ENCODE results near the gene B4GALT7. TPM values are rescaled to one million over a fixed set of nuclear protein-coding genes. Genes with fewer than 3 reads are reported as not detected.

The B4GALT7 gene
- total RNA-seq, 1 donor from 2014 or later = 11.6 TPM

DNA sequence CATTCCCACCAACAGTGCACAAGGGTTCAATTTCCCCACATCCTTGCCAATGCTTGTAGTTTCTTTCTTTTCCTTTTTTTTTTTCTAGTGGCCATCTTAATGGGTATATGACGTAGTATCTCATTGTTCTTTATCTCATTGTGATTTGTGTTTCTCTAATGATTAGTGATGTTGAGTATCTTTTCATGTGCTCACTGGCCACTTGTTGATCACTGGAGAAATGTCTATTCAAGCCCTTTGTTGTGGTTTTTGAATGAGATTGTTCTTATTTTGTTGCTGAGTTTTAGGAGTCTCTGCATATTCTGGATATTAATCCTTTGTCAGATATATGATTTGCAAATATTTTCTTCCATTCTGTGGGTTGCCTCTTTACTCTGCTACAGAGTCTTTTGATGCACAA lies 9.5 kb upstream of the B4GALT7 start:
- Histone ChIP-seq H3K27me3 (peaks cover 61% of the 10 kb centered on the region), H3K36me3 (no peaks in the 10 kb centered on the region), H3K9ac (no peak overlapping the region), H3F3A (ENCODE audit: low read depth) (no peaks in the 10 kb centered on the region), H3K4me1 (no peaks in the 10 kb centered on the region), H3K9me3 (ENCODE audit: low read depth) (no peaks in the 10 kb centered on the region), H2AFZ (replicated peaks) (no peak overlapping the region), H3K4me2 (no peak overlapping the region), H3K4me3 (no peak overlapping the region), H3K27ac (no peak overlapping the region), H3K79me2 (ENCODE audit: low read depth) (peaks cover 11% of the 10 kb centered on the region), H4K20me1 (ENCODE audit: low read depth) (no peaks in the 10 kb centered on the region)
- Mint-ChIP-seq H3K4me3 (no peak overlapping the region), H3K27me3 (ENCODE audit: insufficient read depth, low read depth) (peaks cover 21% of the 10 kb centered on the region), H3K36me3 (peaks cover 9% of the 10 kb centered on the region), H3K27ac (no peak overlapping the region), H3K4me1 (peaks cover 14% of the 10 kb centered on the region), H3K9me3 (no peaks in the 10 kb centered on the region)
- TF ChIP-seq, protein P1, sequence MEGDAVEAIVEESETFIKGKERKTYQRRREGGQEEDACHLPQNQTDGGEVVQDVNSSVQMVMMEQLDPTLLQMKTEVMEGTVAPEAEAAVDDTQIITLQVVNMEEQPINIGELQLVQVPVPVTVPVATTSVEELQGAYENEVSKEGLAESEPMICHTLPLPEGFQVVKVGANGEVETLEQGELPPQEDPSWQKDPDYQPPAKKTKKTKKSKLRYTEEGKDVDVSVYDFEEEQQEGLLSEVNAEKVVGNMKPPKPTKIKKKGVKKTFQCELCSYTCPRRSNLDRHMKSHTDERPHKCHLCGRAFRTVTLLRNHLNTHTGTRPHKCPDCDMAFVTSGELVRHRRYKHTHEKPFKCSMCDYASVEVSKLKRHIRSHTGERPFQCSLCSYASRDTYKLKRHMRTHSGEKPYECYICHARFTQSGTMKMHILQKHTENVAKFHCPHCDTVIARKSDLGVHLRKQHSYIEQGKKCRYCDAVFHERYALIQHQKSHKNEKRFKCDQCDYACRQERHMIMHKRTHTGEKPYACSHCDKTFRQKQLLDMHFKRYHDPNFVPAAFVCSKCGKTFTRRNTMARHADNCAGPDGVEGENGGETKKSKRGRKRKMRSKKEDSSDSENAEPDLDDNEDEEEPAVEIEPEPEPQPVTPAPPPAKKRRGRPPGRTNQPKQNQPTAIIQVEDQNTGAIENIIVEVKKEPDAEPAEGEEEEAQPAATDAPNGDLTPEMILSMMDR (IDR thresholded peaks at IDR 0.05) = no peak
- TF ChIP-seq EZH2phosphoT487 (IDR thresholded peaks at IDR 0.05) (no peak), EZH2 (IDR thresholded peaks at IDR 0.05) (no peak)
- DNase-seq (ENCODE audit: low spot score) = no peak

DNA sequence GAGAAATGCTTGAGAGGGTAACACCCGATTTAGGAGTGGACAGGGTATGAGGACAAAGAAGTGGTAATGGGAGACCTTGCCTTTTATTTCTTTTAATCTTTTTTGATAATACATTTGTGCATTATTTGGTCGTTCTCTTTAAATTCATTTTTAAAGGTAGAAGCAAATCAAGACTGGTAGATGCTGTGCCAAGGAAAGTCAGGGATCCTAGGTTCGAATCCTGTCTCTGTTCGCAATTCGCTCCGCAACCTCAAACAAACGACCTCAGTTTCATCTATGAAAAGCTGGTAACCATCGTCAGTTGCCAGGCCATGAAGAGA lies 8.3 kb upstream of the B4GALT7 start:
- H3F3A ChIP-seq (ENCODE audit: low read depth) = no peaks in the 10 kb centered on the region
- H3K9me3 ChIP-seq (ENCODE audit: low read depth) = no peaks in the 10 kb centered on the region
- peak overlapping the region; percentile 84 for H2AFZ ChIP-seq (replicated peaks)
- Mint-ChIP-seq H3K36me3 (peaks cover 18% of the 10 kb centered on the region), H3K9me3 (no peaks in the 10 kb centered on the region), H3K27me3 (ENCODE audit: insufficient read depth, low read depth) (peaks cover 18% of the 10 kb centered on the region), H3K27ac (no peak overlapping the region), H3K4me1 (peaks cover 16% of the 10 kb centered on the region), H3K4me3 (peak overlapping the region; percentile 99)
- H3K4me2 ChIP-seq = peak overlapping the region; percentile 95
- H3K4me1 ChIP-seq = no peaks in the 10 kb centered on the region
- no peak overlapping the region for H3K27ac ChIP-seq
- H3K79me2 ChIP-seq (ENCODE audit: low read depth) = peaks cover 11% of the 10 kb centered on the region
- no peaks in the 10 kb centered on the region for H4K20me1 ChIP-seq (ENCODE audit: low read depth)
- peaks cover 50% of the 10 kb centered on the region for H3K27me3 ChIP-seq
- no peak for DNase-seq (ENCODE audit: low spot score)
- no peak for TF ChIP-seq EZH2 (IDR thresholded peaks at IDR 0.05)
- no peak for TF ChIP-seq EZH2phosphoT487 (IDR thresholded peaks at IDR 0.05)
- TF ChIP-seq, protein P1 (IDR thresholded peaks at IDR 0.05) = no peak
- no peak overlapping the region for H3K9ac ChIP-seq
- H3K36me3 ChIP-seq = no peaks in the 10 kb centered on the region
- peak overlapping the region; percentile 86 for H3K4me3 ChIP-seq

DNA sequence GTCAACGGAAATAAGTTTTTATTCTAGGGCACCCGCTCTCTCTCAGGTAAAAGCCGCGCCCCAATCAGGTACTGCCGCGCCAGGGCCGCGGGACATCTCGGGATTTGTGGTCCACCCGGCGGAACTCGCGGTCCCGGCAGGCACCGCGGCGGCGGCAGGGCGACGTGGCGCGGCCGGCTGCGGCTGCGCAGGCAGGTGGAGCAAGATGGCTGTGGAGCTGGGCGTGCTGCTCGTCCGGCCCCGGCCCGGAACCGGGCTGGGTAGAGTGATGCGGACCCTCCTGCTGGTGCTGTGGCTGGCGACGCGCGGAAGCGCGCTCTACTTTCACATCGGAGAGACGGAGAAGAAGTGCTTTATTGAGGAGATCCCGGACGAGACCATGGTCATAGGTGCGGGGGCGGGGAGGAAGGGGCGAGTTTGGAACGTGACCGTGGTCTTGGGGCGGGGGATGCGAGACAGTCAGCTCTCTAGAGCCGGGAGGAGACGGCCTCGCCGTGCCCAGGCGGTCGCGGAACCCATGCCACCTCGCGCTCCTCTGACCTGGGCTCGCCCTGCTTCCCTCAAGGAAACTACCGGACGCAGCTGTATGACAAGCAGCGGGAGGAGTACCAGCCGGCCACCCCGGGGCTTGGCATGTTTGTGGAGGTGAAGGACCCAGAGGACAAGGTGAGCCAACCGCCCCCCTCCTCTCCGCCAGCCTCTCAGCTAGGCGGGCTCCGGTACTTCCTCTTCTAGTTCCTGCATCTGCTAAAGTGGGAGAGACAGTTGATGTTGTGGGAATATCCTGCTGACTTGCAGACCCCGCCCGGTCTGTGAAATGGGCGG lies 7.7 kb upstream of the B4GALT7 start, which contains the start of gene TMED9:
Gene TMED9, plus strand, starts transcription at position 194 of the 825 bp plus-strand sequence. Its CDS starts 12 bp downstream, at position 206.
- peak; percentile 90 for DNase-seq (ENCODE audit: low spot score)
- no peaks in the 10 kb centered on the region for H3K4me1 ChIP-seq
- H3K27me3 ChIP-seq = peaks cover 44% of the 10 kb centered on the region
- no peaks in the 10 kb centered on the region for H3K36me3 ChIP-seq
- peaks cover 16% of the 10 kb centered on the region for H3K27me3 Mint-ChIP-seq (ENCODE audit: insufficient read depth, low read depth)
- H3K27ac Mint-ChIP-seq = peak within 1 kb of the TSS; percentile 98
- H3K4me3 ChIP-seq = peak within 1 kb of the TSS; percentile 86
- H3K9ac ChIP-seq = peak within 1 kb of the TSS; percentile 77
- peaks cover 16% of the 10 kb centered on the region for H3K4me1 Mint-ChIP-seq
- H2AFZ ChIP-seq (replicated peaks) = peak within 1 kb of the TSS; percentile 84
- no peaks in the 10 kb centered on the region for H3K9me3 ChIP-seq (ENCODE audit: low read depth)
- H3K4me3 Mint-ChIP-seq = peak within 1 kb of the TSS; percentile 99
- peaks cover 11% of the 10 kb centered on the region for H3K79me2 ChIP-seq (ENCODE audit: low read depth)
- peaks cover 18% of the 10 kb centered on the region for H3K36me3 Mint-ChIP-seq
- H3K4me2 ChIP-seq = peak within 1 kb of the TSS; percentile 95
- TF ChIP-seq, protein P1 (IDR thresholded peaks at IDR 0.05) = peak; percentile 23
- TF ChIP-seq EZH2phosphoT487 (IDR thresholded peaks at IDR 0.05) = no peak
- peak; percentile 36 for TF ChIP-seq EZH2 (IDR thresholded peaks at IDR 0.05)
- no peaks in the 10 kb centered on the region for H3K9me3 Mint-ChIP-seq
- H3K27ac ChIP-seq = no peak within 1 kb of the TSS
- H3F3A ChIP-seq (ENCODE audit: low read depth) = no peaks in the 10 kb centered on the region
- no peaks in the 10 kb centered on the region for H4K20me1 ChIP-seq (ENCODE audit: low read depth)

All from neural progenitor cell (in vitro differentiated cells).